ENCODE measurements around the gene SGPP2. TPM values are rescaled to one million over a fixed set of nuclear protein-coding genes. Genes with fewer than 3 reads are reported as not detected.

Gene SGPP2
- total and polyA plus RNA-seq, 2 experiments from 2014 or later = 0.08 TPM; not detected in 1

DNA sequence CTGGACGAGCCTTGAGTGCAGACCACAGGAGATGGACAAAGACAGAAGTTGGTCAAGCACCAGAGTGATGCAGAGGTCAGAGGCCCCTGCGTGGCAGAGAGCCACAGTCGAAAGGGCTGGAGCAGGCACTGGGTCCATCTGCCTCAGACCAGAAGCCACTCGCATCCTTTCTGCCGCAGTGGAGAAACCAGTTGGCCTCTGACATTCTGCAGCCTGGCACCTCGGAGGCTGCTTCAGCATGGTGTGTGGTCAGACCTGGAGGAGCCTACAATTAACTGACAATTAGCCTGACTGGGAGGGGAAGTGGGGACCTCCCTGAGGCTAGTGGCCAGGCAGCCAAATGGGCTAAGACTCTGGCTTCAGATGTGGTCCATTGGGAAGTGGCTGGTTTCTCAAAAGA, 111.1 kb downstream of the SGPP2 start:
- DNase-seq (ENCODE audit: low spot score) = no peak
- H3F3A ChIP-seq (replicated peaks; ENCODE audit: low read depth) = no peaks in the 10 kb centered on the region
- H3K27me3 ChIP-seq (ENCODE audit: insufficient read depth) = no peaks in the 10 kb centered on the region
- Mint-ChIP-seq H3K27me3 (ENCODE audit: insufficient read depth, low read depth, poor library complexity) (peaks cover 8% of the 10 kb centered on the region), H3K9me3 (peaks cover 12% of the 10 kb centered on the region; the same call in 2 of the 3 replicates), H3K27ac (no peak overlapping the region), H3K4me3 (no peak overlapping the region), H3K4me1 (no peaks in the 10 kb centered on the region), H3K36me3 (ENCODE audit: low read depth) (0 out of 3 replicates have a peak, but pooled peaks cover 7% of the 10 kb centered on the region)
- no peaks in the 10 kb centered on the region for H3K36me3 ChIP-seq (ENCODE audit: insufficient read depth)
- peaks cover 5% of the 10 kb centered on the region; the same call in 1 of the 2 replicates for H3K9me2 ChIP-seq (ENCODE audit: insufficient read depth)
- peak; percentile 48; the same call in 2 of the 3 replicates for ATAC-seq
- no peak overlapping the region for H3K4me3 ChIP-seq
- H3K27ac ChIP-seq (ENCODE audit: low read depth) = no peak overlapping the region
- no peaks in the 10 kb centered on the region for H3K4me1 ChIP-seq (ENCODE audit: insufficient read depth)
- H3K4me2 ChIP-seq = no peak overlapping the region
- H3K79me2 ChIP-seq (replicated peaks; ENCODE audit: insufficient read depth) = no peaks in the 10 kb centered on the region
- TF ChIP-seq STAT1 (IDR thresholded peaks at IDR 0.05; ENCODE audit: unreplicated experiment) (no peak), NANOG (IDR thresholded peaks at IDR 0.05; ENCODE audit: borderline replicate concordance) (no peak), EZH2 (IDR thresholded peaks at IDR 0.05; ENCODE audit: low read depth, unreplicated experiment) (no peak), ZNF331 (CRISPR knock-in tag; IDR thresholded peaks at IDR 0.05; ENCODE audit: low read depth) (no peak), JUNB (IDR thresholded peaks at IDR 0.05; ENCODE audit: unreplicated experiment) (no peak), ZNF114 (CRISPR knock-in tag; IDR thresholded peaks at IDR 0.05) (no peak), POLR2AphosphoS5 (IDR thresholded peaks at IDR 0.05; ENCODE audit: low read depth) (no peak)
- TF ChIP-seq, protein P1, sequence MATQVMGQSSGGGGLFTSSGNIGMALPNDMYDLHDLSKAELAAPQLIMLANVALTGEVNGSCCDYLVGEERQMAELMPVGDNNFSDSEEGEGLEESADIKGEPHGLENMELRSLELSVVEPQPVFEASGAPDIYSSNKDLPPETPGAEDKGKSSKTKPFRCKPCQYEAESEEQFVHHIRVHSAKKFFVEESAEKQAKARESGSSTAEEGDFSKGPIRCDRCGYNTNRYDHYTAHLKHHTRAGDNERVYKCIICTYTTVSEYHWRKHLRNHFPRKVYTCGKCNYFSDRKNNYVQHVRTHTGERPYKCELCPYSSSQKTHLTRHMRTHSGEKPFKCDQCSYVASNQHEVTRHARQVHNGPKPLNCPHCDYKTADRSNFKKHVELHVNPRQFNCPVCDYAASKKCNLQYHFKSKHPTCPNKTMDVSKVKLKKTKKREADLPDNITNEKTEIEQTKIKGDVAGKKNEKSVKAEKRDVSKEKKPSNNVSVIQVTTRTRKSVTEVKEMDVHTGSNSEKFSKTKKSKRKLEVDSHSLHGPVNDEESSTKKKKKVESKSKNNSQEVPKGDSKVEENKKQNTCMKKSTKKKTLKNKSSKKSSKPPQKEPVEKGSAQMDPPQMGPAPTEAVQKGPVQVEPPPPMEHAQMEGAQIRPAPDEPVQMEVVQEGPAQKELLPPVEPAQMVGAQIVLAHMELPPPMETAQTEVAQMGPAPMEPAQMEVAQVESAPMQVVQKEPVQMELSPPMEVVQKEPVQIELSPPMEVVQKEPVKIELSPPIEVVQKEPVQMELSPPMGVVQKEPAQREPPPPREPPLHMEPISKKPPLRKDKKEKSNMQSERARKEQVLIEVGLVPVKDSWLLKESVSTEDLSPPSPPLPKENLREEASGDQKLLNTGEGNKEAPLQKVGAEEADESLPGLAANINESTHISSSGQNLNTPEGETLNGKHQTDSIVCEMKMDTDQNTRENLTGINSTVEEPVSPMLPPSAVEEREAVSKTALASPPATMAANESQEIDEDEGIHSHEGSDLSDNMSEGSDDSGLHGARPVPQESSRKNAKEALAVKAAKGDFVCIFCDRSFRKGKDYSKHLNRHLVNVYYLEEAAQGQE (IDR thresholded peaks at IDR 0.05; ENCODE audit: unreplicated experiment) = no peak
- H4K20me1 ChIP-seq (replicated peaks; ENCODE audit: insufficient read depth) = no peaks in the 10 kb centered on the region
- H2AFZ ChIP-seq = 0 out of 2 replicates have a peak overlapping the region, but pooled peaks have one; percentile 9

DNA sequence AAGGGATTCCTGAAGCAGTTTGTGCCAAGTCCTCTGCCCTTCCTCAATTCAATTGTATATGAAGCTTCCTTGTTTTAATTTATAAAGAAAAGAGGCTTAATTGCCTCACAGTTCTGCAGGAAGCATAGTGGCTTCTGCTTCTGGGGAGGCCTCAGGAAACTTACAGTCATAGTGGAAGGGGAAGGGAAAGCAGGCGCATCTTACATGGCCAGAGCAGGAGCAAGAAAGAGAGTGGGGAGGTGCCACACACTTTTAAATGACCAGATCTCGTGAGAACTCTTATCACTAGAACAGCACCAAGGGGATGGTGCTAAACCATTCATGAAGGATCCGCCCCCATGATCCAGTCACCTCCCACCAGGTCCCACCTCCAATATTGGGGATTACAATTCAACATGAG, 114.2 kb downstream of the SGPP2 start:
- H3K27ac ChIP-seq (ENCODE audit: low read depth) = no peak overlapping the region
- no peak overlapping the region for H2AFZ ChIP-seq
- H3F3A ChIP-seq (replicated peaks; ENCODE audit: low read depth) = no peaks in the 10 kb centered on the region
- DNase-seq (ENCODE audit: low spot score) (no peak), ATAC-seq (no peak)
- no peaks in the 10 kb centered on the region for H3K4me1 ChIP-seq (ENCODE audit: insufficient read depth)
- Mint-ChIP-seq H3K4me3 (no peak overlapping the region), H3K27me3 (ENCODE audit: insufficient read depth, low read depth, poor library complexity) (peaks cover 3% of the 10 kb centered on the region), H3K4me1 (no peaks in the 10 kb centered on the region), H3K36me3 (ENCODE audit: low read depth) (0 out of 3 replicates have a peak, but pooled peaks cover 7% of the 10 kb centered on the region), H3K27ac (no peak overlapping the region), H3K9me3 (peaks cover 12% of the 10 kb centered on the region; the same call in 2 of the 3 replicates)
- no peak overlapping the region for H3K4me2 ChIP-seq
- no peaks in the 10 kb centered on the region for H3K36me3 ChIP-seq (ENCODE audit: insufficient read depth)
- no peaks in the 10 kb centered on the region for H4K20me1 ChIP-seq (replicated peaks; ENCODE audit: insufficient read depth)
- H3K27me3 ChIP-seq (ENCODE audit: insufficient read depth) = no peaks in the 10 kb centered on the region
- no peak for TF ChIP-seq EZH2 (IDR thresholded peaks at IDR 0.05; ENCODE audit: low read depth, unreplicated experiment)
- TF ChIP-seq, protein P2, sequence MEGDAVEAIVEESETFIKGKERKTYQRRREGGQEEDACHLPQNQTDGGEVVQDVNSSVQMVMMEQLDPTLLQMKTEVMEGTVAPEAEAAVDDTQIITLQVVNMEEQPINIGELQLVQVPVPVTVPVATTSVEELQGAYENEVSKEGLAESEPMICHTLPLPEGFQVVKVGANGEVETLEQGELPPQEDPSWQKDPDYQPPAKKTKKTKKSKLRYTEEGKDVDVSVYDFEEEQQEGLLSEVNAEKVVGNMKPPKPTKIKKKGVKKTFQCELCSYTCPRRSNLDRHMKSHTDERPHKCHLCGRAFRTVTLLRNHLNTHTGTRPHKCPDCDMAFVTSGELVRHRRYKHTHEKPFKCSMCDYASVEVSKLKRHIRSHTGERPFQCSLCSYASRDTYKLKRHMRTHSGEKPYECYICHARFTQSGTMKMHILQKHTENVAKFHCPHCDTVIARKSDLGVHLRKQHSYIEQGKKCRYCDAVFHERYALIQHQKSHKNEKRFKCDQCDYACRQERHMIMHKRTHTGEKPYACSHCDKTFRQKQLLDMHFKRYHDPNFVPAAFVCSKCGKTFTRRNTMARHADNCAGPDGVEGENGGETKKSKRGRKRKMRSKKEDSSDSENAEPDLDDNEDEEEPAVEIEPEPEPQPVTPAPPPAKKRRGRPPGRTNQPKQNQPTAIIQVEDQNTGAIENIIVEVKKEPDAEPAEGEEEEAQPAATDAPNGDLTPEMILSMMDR (conservative IDR thresholded peaks at IDR 0.05; ENCODE audit: low read depth in 2 of 2) = no peak
- no peaks in the 10 kb centered on the region for H3K79me2 ChIP-seq (replicated peaks; ENCODE audit: insufficient read depth)
- H3K4me3 ChIP-seq = no peak overlapping the region
- peaks cover 5% of the 10 kb centered on the region; the same call in 1 of the 2 replicates for H3K9me2 ChIP-seq (ENCODE audit: insufficient read depth)
